Measurements from ENCODE around the gene ARSG.

Gene ARSG

GRCh38 chr17:68324114-68324513 lies 32.8 kb downstream of the ARSG start:
- no peak overlapping the region for H3K4me3 ChIP-seq (ENCODE audit: low read depth, low read length)
- no peak for DNase-seq (ENCODE audit: low read depth)
- no peak for TF ChIP-seq CTCF (IDR thresholded peaks at IDR 0.05; ENCODE audit: low read depth, low read length, missing control alignments)

GRCh38 chr17:68324654-68325336 lies 33.5 kb downstream of the ARSG start:
- TF ChIP-seq CTCF (IDR thresholded peaks at IDR 0.05; ENCODE audit: low read depth, low read length, missing control alignments): no peak
- DNase-seq (ENCODE audit: low read depth): no peak

GRCh38 chr17:68325961-68326360 lies 34.7 kb downstream of the ARSG start:
- no peak for TF ChIP-seq CTCF (IDR thresholded peaks at IDR 0.05; ENCODE audit: low read depth, low read length, missing control alignments)
- DNase-seq (ENCODE audit: low read depth): no peak
- H3K4me3 ChIP-seq (ENCODE audit: low read depth, low read length): no peak overlapping the region

More at GRCh38 chr17:68324654-68325336, 33.5 kb downstream of the ARSG start:
- H3K4me3 ChIP-seq (ENCODE audit: low read depth, low read length): no peak overlapping the region

- no peak overlapping the region for H3K4me3 ChIP-seq (ENCODE audit: low read depth, low read length)
- DNase-seq (ENCODE audit: low read depth): no peak
- no peak for TF ChIP-seq CTCF (IDR thresholded peaks at IDR 0.05; ENCODE audit: low read depth, low read length, missing control alignments)
These were observed 35.4 kb downstream of the ARSG start for GRCh38 chr17:68326681-68327080.

GRCh38 chr17:68327823-68328557 lies 36.7 kb downstream of the ARSG start:
- no peak for DNase-seq (ENCODE audit: low read depth)
- no peak overlapping the region for H3K4me3 ChIP-seq (ENCODE audit: low read depth, low read length)
- TF ChIP-seq CTCF (IDR thresholded peaks at IDR 0.05; ENCODE audit: low read depth, low read length, missing control alignments): peak; percentile 43

- H3K4me3 ChIP-seq (ENCODE audit: low read depth, low read length): no peak overlapping the region
- no peak for TF ChIP-seq CTCF (IDR thresholded peaks at IDR 0.05; ENCODE audit: low read depth, low read length, missing control alignments)
- DNase-seq (ENCODE audit: low read depth): no peak
These were observed 37.4 kb downstream of the ARSG start for GRCh38 chr17:68328676-68329075.

Measured in GM12864 (cell line).